Measurements from ENCODE around the gene ACOT12. TPM values are rescaled to one million over a fixed set of nuclear protein-coding genes. Genes with fewer than 3 reads are reported as not detected.

The ACOT12 gene
- total and polyA plus RNA-seq, 9 donors: 0.48 TPM; not detected in 8

GRCh38 chr5:81428861-81429260 is 34.9 kb upstream of the ACOT12 start:
- intact Hi-C loops (cut with DNase I): loop anchor here in 3 of 4 donors (5.0 to 10.0 kb wide), 4 partner anchors 316 to 738 kb away; no protein-coding TSS in a partner anchor
- no peaks in the 10 kb centered on the region for H3K9me3 ChIP-seq
- no peaks in the 10 kb centered on the region for H3K27me3 ChIP-seq
- H3K4me3 ChIP-seq: no peak overlapping the region
- H3K27ac ChIP-seq: no peak overlapping the region
- no peak for DNase-seq
- H3K36me3 ChIP-seq: no peaks in the 10 kb centered on the region
- TF ChIP-seq EP300 (IDR thresholded peaks at IDR 0.05) (no peak), CTCF (IDR thresholded peaks at IDR 0.05) (no peak), POLR2A (IDR thresholded peaks at IDR 0.05) (no peak)
- H3K4me1 ChIP-seq (ENCODE audit: insufficient read depth): peaks cover 3% of the 10 kb centered on the region

- no peaks in the 10 kb centered on the region for H3K9me3 ChIP-seq
- H3K36me3 ChIP-seq: no peaks in the 10 kb centered on the region
- intact Hi-C loops (cut with DNase I): loop anchor here in 3 of 4 donors (5.0 to 10.0 kb wide), 4 partner anchors 316 to 739 kb away; no protein-coding TSS in a partner anchor
- H3K27me3 ChIP-seq: no peaks in the 10 kb centered on the region
- TF ChIP-seq CTCF (IDR thresholded peaks at IDR 0.05) (no peak), POLR2A (IDR thresholded peaks at IDR 0.05) (no peak), EP300 (IDR thresholded peaks at IDR 0.05) (no peak)
- DNase-seq: no peak
- no peak overlapping the region for H3K27ac ChIP-seq
- 78 to 89% (median 86%) methylated on average over 3 of the region's 3 CpGs for WGBS, 3 donors
- no peak overlapping the region for H3K4me3 ChIP-seq
- peaks cover 3% of the 10 kb centered on the region for H3K4me1 ChIP-seq (ENCODE audit: insufficient read depth)
Observed at GRCh38 chr5:81428446-81428845, 34.5 kb upstream of the ACOT12 start.

GRCh38 chr5:81427566-81427965 is 33.6 kb upstream of the ACOT12 start:
- 88 to 97% (median 93%) methylated on average over 1 of the region's 1 CpG for WGBS, 3 donors
- TF ChIP-seq POLR2A (IDR thresholded peaks at IDR 0.05) (no peak), CTCF (IDR thresholded peaks at IDR 0.05) (no peak), EP300 (IDR thresholded peaks at IDR 0.05) (no peak)

GRCh38 chr5:81426359-81427030 is 32.6 kb upstream of the ACOT12 start:
- no peak for TF ChIP-seq POLR2A (IDR thresholded peaks at IDR 0.05)
- no peak for TF ChIP-seq EP300 (IDR thresholded peaks at IDR 0.05)
- no peak for TF ChIP-seq CTCF (IDR thresholded peaks at IDR 0.05)
- DNase-seq: no peak
- Histone ChIP-seq H3K4me3 (no peak overlapping the region), H3K36me3 (no peaks in the 10 kb centered on the region), H3K27ac (peak overlapping the region in 1 of 2 donors; percentile 13), H3K9me3 (no peaks in the 10 kb centered on the region), H3K27me3 (no peaks in the 10 kb centered on the region), H3K4me1 (ENCODE audit: insufficient read depth) (peaks cover 3% of the 10 kb centered on the region)
- intact Hi-C loops (cut with DNase I): loop anchor here in 3 of 4 donors (5.0 to 10.0 kb wide), 4 partner anchors 318 to 741 kb away; no protein-coding TSS in a partner anchor
- 30 to 47% (median 36%) methylated on average over 3 of the region's 3 CpGs for WGBS, 3 donors

More at GRCh38 chr5:81427566-81427965, 33.6 kb upstream of the ACOT12 start:
- Histone ChIP-seq H3K27ac (no peak overlapping the region), H3K27me3 (no peaks in the 10 kb centered on the region), H3K4me3 (no peak overlapping the region), H3K9me3 (no peaks in the 10 kb centered on the region), H3K36me3 (no peaks in the 10 kb centered on the region), H3K4me1 (ENCODE audit: insufficient read depth) (peaks cover 3% of the 10 kb centered on the region)
- no peak for DNase-seq
- intact Hi-C loops (cut with DNase I): loop anchor here in 3 of 4 donors (5.0 to 10.0 kb wide), 4 partner anchors 317 to 740 kb away; no protein-coding TSS in a partner anchor
